NCI-H2196 (cell line): ENCODE measurements around the gene MFF.

Experiments
- DNase-seq: peaks from one replicate; lab custom pipeline; 2025; ENCODE audit not compliant: unreplicated experiment; lab: John Stamatoyannopoulos, UW

The MFF gene, protein sequence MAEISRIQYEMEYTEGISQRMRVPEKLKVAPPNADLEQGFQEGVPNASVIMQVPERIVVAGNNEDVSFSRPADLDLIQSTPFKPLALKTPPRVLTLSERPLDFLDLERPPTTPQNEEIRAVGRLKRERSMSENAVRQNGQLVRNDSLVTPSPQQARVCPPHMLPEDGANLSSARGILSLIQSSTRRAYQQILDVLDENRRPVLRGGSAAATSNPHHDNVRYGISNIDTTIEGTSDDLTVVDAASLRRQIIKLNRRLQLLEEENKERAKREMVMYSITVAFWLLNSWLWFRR

DNA sequence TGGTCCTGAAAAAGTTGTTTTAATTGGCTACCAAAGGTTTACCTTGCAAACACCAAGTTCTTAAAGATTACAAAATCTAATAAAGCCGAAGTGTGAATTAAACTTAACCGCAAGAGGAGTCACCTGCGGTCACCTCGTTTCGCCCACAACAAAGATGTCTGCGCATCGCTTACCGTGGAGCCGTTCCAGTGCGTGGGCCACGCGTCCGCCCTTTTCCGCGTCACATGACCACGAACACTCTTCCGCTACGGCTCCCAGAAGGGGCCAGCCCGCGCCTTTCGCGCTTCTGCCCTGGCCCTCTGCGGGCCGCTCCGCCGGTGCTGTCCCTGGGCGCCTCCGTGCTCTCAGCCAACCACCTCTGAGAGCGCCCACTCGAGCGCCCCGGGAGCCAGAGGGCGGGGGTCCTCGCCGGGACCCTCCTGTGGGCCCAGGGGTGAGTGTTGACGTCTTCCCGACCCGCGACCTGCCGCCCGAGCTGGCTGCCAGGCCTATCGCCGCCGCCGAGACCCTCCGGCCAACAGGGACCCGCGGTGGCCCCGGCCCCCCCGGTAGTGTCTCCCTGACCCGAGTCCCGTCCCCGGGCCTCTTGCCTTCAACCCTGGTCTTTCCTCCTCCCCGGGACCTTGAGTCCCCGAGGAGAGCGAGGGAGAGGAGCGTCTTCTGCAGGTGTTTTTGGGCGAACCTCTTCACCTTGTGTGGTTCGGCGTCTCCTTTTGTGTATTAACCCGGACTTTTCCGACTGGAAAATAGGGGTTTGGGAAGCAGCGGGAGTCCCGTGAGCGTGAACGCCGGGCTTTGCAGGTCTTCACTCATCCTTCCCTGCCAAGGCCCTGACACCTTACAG lies at the start of gene MFF:
Gene MFF (plus strand): TSS at position 257 of the 844 bp plus-strand sequence. CDS start 5,415 bp downstream, outside the sequence.
- DNase-seq, result peak; percentile 92

DNA sequence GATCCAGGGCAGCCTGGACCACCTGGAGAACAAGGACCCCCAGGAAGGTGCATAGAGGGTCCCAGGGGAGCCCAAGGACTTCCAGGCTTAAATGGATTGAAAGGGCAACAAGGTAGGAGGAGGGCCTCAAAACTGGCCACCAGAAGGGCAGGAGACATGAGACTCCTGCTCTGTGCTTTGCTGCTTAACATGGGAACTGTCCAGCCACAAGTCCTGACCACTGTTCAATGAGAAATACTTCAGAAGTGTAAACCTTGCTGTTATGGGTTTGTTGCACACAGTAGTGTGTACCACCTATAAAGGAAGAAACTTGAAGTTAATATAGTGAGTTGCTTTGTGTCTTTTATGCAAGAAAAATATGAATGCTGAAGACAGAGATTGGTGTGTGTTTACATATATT lies 44.2 kb upstream of the MFF start:
- DNase-seq, result no peak

DNA sequence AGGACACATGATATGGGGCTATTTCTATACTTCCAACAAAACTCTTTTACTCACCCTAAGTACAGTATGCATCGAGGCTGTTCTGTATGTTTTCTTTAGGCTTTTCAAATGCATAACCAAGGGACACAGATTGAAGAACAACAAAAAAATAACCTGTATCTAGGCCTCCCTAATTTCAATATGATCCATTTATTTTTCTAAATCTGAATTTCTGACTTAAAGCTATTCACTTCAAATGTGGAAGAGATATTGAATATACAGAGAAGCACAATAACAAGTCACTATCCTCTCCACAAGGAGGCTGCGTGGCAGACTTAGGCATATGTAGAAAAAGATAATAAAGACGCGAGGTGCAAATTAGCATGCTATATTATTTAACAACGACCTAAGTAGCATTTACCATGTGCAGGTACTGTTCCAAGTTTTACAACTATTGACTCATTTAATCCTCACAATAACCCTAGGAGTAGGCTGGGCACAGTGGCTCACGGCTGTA lies 39.3 kb upstream of the MFF start:
- DNase-seq, result no peak

DNA sequence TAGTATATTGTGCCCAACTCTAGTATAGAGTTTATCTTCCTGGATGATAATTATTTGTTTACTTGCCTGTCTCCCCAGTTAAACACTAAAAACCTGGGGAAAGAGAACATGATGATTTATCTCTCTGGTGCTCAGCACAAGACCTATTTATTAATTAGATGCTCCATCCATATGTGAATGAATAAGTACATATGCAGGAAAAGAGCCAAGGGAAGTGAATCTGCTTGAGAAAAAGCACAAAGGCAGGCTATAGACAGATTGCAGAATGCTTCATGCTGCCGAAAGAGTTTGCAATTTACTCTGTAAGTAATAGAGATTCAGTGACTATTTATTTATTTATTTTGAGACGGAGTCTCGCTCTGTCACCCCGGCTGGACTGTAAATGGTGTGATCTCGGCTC lies 37.3 kb upstream of the MFF start:
- DNase-seq, result no peak

DNA sequence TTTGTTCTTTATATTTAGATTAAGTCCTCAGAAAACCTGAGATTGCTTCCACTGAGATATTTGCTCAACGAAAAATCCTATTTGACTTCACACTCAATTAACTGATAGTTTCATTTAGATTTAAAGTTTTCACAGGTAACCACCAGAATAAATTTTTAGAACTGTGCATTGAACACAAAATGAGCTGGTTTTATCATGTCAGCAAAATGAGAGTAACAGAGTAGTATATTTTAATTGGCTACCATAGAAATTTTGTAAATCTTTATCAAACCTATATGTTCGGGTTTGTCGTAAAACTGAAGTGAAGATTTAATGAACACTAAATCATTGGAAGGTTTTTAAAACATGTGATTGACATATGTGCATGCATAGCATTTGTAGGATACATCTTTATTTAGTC lies 32.7 kb upstream of the MFF start:
- no peak for DNase-seq

DNA sequence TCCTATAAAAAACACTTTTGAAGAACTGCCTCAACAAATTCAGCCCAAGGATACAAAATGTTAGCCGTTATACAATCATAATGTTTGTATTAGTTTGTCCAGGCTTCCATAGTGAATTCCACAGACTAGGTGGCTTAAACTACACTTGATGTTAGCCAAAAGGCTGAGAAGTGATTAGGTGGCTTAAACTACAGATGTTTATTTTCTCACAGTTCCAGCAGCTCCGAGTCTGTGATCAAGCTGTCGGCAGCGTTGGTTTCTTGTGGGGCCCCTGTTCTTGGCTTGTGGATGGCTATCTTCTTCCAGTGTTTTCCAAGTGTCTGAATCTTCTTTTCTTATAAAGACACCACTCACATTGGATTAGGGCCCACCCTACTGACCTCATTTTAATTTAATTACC lies 31.5 kb upstream of the MFF start:
- no peak for DNase-seq

DNA sequence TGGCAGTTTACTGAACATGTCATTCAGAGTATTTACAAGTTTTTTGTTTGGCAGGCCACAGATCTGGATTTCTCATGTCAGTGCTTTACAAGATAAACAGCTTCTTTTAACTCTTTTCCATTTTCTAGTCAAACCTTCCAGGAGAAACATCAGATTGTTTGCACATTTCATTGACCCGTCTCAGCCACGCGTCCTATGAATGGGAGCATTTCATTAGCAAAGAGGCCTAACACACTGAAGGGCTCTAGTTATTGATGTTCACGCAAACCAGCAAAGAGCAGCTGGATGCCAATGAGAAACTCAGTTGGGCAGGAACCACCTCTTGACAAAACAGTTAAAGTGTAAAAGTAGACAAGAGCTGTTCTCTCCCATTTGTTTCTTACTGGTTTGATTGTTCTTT lies 29.2 kb upstream of the MFF start:
- no peak for DNase-seq

DNA sequence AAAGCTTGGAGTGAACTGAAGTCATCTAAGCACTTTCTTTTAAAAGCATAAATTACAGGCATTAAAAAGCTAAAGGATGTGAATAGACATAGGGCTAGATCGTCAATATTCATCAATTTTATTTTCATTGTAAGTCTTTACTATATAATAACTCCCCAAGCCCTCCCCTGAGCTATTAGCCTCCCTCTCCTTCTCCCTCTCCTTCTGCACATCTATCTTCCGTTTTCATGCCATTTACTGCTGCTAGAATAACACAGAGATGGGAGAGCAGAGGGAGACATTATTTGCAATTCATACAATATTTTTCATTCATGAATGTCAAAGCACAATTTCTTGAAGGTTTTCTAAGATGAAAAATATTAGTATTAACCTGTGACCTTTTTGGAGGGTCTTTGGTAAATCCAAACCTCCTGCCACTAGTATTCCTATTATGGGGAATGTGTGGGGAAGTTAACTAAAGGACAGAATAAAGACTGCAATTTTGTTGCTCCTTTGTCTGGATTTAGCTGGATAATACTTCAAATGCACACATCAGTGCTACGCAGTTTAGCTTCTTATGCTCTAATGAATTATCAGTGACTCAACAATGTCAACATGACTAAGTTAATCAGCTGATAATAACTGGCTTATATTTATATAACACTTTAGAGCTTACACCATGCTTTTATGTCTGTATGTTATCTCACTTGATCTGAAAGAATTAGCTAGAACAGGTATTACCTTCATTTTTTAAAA lies 28.2 kb upstream of the MFF start:
- DNase-seq, result no peak

DNA sequence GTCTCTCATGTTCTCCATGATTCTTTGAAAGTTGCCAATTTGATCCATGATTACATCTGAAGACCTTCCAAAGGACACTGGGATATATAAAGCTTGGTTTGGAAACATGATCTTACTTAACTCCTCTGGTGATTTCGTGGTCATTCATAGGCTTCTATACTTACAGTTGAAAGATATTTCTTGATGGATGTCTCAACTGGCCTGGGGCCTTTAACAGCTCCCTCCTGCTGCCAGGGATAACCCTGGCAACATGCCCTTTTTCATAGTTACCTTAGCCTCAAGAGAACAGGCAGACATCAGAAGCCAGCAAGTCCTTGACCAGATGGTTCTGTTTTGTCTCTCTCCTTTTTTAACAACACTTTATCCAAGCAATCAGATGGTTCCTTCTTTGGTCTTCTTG lies 23.5 kb upstream of the MFF start:
- DNase-seq, result no peak

DNA sequence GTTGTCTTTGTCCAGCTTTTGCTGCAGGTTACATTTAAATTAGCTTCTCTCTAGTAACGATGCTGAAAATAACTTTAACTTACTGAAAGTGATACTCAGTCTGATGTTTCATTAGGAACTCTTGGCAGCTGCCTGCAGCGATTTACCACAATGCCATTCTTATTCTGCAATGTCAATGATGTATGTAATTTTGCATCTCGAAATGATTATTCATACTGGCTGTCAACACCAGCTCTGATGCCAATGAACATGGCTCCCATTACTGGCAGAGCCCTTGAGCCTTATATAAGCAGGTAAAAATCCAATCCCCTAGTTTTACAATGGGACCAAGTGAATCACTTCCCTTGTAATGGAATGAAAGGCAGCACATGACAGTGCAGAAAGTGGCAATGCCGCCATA lies 16.3 kb upstream of the MFF start:
- DNase-seq, result no peak

DNA sequence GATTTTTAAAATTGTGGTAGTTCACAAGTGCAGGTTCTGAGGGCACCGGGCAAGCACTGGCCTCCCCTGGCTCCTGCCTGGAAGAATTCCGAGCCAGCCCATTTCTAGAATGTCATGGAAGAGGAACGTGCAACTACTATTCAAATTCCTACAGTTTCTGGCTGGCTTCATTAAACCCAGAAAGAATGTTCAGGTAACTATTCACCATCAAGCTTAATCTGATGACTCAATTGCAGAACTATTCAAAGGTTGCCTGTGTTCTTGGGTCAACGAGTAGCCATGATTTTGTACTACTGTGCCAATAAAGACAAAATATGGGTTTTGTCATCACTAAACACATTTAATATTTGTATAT lies 14.3 kb upstream of the MFF start:
- DNase-seq, result no peak

DNA sequence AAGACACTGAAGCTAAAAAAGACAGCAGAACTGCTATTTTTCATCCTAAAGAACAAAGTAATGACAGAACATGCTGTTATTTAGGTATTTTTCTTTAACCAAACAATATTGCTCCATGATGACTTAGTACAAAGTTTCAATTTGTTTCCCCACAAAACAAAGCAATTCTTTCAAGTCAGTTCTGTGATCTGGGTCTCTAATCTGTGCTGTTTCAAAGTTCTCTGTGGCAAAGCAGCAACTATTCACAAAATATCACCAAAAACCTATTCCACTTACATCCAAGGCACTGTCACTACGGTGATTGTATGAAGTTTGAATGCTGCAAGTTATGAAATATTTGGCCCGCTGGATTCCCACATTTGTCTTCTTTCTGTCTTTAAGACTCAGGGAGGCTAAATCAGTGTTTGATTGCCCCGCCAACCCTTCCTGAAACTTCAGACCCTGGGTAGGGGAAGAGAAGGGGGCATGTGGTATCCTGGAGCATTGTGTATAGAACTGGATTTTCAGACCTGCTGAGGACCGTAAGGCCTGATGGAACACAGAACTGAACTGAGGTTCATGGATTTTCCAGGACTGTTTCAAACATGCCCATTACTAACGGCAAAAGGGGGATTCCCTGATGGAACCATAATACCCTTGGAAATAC lies 13.1 kb upstream of the MFF start:
- DNase-seq, result no peak

DNA sequence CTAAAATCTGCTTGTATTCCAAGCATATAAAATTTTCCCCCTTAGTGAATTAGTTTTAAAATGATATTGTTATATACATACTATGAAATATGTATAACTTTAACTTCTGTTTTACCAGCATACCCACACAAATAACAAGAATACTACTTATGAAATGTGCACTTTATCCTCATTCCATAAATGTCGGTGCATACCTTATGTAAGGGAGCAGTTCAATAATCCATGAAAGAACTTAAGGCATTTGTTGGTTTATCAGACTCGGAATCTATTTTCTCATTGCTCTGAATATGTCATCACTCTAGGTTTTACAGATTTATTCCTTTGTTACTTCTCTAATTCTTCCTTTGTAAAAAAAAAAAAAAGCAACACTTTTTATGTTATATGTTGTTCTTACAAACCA lies 12.5 kb upstream of the MFF start:
- no peak for DNase-seq

DNA sequence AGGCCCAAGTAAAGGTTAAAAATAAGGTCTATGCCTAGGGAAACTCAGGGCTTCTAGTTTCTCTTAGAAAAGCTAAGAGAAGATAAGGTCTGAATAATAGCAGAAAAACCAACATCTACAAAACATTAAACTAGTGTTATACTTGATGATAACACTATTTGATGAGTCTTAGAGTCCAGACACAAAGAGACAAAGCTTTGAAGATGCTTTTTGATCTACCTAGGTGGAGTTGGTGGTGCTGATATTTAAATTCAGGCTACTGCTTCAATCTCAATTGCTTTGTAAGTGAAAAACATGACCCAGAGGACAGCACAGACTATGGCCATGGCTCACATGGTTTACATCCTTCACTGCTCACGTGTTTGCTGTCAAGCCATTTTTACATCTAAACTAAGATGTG lies 11.7 kb upstream of the MFF start:
- no peak for DNase-seq

DNA sequence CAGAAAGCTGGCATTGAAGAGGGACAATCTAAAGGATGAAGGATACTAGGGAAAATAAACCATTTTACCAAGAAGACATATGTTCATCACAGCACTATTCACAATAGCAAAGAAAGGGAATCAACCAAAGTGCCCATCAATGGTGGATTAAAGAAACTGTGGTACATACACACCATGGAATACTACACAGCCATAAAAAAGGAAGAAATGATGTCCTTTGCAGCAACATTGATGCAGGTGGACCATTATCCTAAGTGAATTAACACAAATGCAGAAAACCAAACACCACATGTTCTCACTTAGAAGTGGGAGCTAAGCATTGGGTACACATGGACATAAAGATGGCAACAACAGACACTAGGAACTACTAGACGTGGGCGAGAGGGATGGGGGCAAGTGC lies 7.2 kb upstream of the MFF start:
- DNase-seq, result no peak

DNA sequence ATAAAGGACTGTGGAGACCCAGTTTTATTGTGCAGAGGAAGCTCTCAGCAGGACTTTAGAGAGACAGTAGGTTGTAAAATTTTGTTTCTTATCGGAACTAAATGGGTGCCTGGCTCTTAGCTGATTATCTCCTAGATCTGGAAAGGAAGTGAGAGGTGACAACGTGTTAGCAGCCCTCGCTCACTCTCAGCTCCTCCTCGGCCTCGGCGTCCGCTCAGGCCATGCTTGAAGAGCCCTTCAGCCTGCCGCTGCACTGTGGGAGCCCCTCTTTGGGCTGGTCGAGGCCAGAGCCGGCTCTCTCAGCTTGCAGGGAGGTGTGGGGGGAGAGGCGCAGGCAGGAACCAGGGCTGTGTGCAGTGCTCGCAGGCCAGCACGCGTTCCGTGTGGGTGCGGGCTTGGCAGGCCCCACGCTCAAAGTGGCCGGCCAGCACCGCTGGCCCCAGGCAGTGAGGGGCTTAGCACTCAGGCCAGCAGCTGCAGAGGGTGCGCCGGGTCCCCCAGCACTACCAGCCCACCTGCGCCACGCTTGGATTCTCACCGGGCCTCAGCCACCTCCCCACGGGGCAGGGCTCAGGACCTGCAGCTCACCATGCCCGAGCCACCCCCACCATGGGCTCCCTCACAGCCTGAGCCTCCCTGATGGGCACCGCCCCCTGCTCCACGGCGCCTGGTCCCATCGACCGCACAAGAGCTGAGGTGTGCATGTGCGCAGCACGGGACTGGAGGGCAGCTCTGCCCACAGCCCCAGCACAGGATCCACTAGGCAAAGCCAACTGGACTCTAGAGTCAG lies 4.6 kb upstream of the MFF start:
- no peak for DNase-seq

DNA sequence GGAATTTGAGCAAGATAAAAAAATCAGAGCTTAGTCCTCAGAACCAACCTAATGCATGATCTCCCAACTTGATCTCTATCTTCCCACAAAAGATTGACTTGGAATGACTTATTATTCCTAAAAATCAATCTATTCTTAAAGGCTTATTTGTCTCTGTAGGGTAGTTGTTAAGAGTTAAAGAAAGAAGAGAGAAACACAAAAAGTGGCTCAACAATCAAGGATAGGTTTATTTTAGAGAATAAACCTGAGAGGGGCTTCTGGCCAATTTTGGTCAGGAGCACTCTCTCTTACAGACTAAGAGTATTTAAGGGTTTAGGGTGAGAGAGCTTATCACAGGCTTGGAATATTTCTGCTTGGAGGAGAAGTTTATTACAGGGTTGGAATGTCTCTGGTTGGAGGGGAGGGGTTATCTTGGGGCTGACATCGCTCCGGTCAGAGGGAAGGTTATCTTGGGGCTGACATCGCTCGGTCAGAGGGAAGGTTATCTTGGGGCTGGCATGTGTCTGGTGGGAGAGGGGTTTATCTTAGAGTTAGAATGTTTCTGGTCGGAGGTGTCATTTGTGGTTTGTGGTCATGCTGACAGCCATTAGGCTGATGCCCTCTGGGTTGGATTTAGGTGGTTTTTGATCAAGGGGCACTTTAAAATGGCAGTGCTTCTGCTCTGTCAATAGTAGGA lies 2.4 kb upstream of the MFF start:
- no peak for DNase-seq

DNA sequence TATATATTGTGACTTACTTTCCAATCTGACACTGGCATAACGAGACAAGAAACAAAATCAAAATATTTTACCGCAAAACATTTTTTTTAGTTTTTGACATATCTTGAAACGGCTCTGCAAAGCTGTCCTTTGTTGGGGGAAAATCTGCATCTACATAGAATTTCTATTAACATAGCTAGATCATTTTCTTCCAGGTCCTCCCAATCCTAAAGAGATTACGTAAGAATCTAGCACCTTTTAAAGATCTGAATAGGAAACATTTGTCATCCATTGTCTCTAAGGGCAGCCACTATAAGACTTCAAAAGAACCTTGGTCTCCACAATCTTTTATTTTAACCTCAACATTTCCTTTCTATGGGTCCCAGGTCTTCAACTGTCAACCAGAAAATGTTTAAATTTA lies 1.2 kb upstream of the MFF start:
- DNase-seq, result no peak

DNA sequence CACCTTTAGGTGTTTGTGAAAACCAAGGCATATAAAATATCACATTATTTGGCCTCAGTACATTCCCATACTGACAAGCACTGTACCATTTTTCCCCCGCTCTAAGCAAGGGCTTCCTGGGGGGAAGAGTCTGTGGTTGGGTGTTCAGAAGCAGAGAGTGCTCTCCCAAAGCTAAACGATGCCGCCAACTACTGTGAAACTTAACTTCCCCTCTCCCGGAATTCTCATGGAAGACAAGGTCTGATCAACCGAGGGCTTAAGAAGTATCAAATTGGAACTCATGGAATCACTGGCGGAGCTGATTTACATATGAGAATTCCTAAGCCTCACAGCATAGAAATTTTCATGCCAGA lies 433 bp upstream of the MFF start:
- peak; percentile 58 for DNase-seq

DNA sequence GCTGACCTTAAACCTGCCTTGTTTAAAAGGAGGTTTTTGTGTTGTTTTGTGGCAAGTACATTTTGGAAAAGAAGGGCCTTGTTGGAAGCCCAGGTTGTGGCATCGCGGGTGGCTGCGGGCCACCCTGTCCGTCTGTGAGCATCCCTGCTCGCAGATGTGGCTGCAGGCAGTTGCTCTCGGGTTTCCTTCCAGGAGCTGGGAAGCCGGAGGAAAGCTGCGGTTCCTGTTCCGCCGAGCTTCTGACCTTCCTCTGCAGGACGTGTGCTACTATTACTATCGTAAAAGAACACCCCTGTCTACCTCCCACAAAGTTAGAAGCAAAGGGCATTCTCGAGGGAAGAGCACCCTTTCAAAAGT lies 766 bp downstream of the MFF start:
- DNase-seq, result no peak
